ENCODE results near the gene EZR. TPM values are rescaled to one million over a fixed set of nuclear protein-coding genes. Genes with fewer than 3 reads are reported as not detected.
A peak's percentile ranks its signal among the peaks of the same experiment; 100 is the strongest.
"Not testable (repeated sequence)": the region's sequence is repeated elsewhere in the genome, so short reads cannot be mapped to it uniquely, and the experiment has no call there.

Gene EZR
- total and polyA plus RNA-seq, 2 experiments from 2014 or later = 399 to 623 TPM

GRCh38 chr6:158795516-158795915 lies 23.7 kb downstream of the EZR start:
- H4K20me1 ChIP-seq (ENCODE audit: insufficient read depth, poor library complexity, severe bottlenecking) = peaks cover 99% of the 10 kb centered on the region
- H3K4me3 ChIP-seq = no peak overlapping the region
- no peak overlapping the region for H3K4me2 ChIP-seq
- H3K9me2 ChIP-seq (replicated peaks; ENCODE audit: insufficient read depth) = no peaks in the 10 kb centered on the region
- no peak overlapping the region for H3K27ac ChIP-seq
- no peaks in the 10 kb centered on the region for H3K36me3 ChIP-seq (replicated peaks; ENCODE audit: insufficient read depth, low read depth)
- 92% methylated on average over 5 of the region's 5 CpGs for WGBS (ENCODE audit: low lambda C conversion rate, missing lambda C conversion rate)
- H3K4me1 ChIP-seq (ENCODE audit: insufficient read depth) = peaks cover 47% of the 10 kb centered on the region
- TF ChIP-seq EZH2phosphoT487 (IDR thresholded peaks at IDR 0.05; ENCODE audit: low read depth, severe bottlenecking, unreplicated experiment) = no peak
- no peak for TF ChIP-seq EZH2 (IDR thresholded peaks at IDR 0.05; ENCODE audit: borderline replicate concordance)
- TF ChIP-seq CTCF (IDR thresholded peaks at IDR 0.05; ENCODE audit: poor library complexity) = no peak
- peaks cover 100% of the 10 kb centered on the region for H3K79me2 ChIP-seq
- H2AFZ ChIP-seq = no peak overlapping the region
- H3K9me3 ChIP-seq (ENCODE audit: low read depth) = no peaks in the 10 kb centered on the region
- no peaks in the 10 kb centered on the region for H3K27me3 ChIP-seq
- no peak for DNase-seq (ENCODE audit: low spot score)

GRCh38 chr6:158793432-158793831 lies 25.7 kb downstream of the EZR start:
- peak; percentile 34 for DNase-seq (ENCODE audit: low spot score)
- no peaks in the 10 kb centered on the region for H3K27me3 ChIP-seq
- 38% methylated on average over 1 of the region's 1 CpG for whole genome bisulfite sequencing (ENCODE audit: low lambda C conversion rate, missing lambda C conversion rate)
- H4K20me1 ChIP-seq (ENCODE audit: insufficient read depth, poor library complexity, severe bottlenecking) = peaks cover 99% of the 10 kb centered on the region
- TF ChIP-seq EZH2phosphoT487 (IDR thresholded peaks at IDR 0.05; ENCODE audit: low read depth, severe bottlenecking, unreplicated experiment) = no peak
- TF ChIP-seq CTCF (IDR thresholded peaks at IDR 0.05; ENCODE audit: poor library complexity) = peak; percentile 30
- H3K4me1 ChIP-seq (ENCODE audit: insufficient read depth) = peaks cover 28% of the 10 kb centered on the region
- H3K9me3 ChIP-seq (ENCODE audit: low read depth) = no peaks in the 10 kb centered on the region
- H2AFZ ChIP-seq = no peak overlapping the region
- no peaks in the 10 kb centered on the region for H3K36me3 ChIP-seq (replicated peaks; ENCODE audit: insufficient read depth, low read depth)
- peaks cover 100% of the 10 kb centered on the region for H3K79me2 ChIP-seq
- no peak overlapping the region for H3K4me3 ChIP-seq
- H3K4me2 ChIP-seq = no peak overlapping the region
- no peaks in the 10 kb centered on the region for H3K9me2 ChIP-seq (replicated peaks; ENCODE audit: insufficient read depth)
- peak overlapping the region; percentile 4 for H3K27ac ChIP-seq

- not testable (repeated sequence) for H3K36me3 ChIP-seq (replicated peaks; ENCODE audit: insufficient read depth, low read depth)
Observed at GRCh38 chr6:158792505-158792904, 26.7 kb downstream of the EZR start.

GRCh38 chr6:158791274-158791855 lies 27.8 kb downstream of the EZR start:
- peak overlapping the region; percentile 46 for H3K4me2 ChIP-seq
- WGBS (ENCODE audit: low lambda C conversion rate, missing lambda C conversion rate) = 64% methylated on average over 5 of the region's 7 CpGs

More at GRCh38 chr6:158792505-158792904, 26.7 kb downstream of the EZR start:
- not testable (repeated sequence) for H3K27ac ChIP-seq; H3K9me2 ChIP-seq (replicated peaks; ENCODE audit: insufficient read depth); H2AFZ ChIP-seq; H3K4me3 ChIP-seq; H3K4me2 ChIP-seq; H3K27me3 ChIP-seq; H3K9me3 ChIP-seq (ENCODE audit: low read depth); DNase-seq (ENCODE audit: low spot score)
- H3K4me1 ChIP-seq (ENCODE audit: insufficient read depth) = peaks cover 28% of the 10 kb centered on the region
- 81% methylated on average over 10 of the region's 10 CpGs for WGBS (ENCODE audit: low lambda C conversion rate, missing lambda C conversion rate)
- H4K20me1 ChIP-seq (ENCODE audit: insufficient read depth, poor library complexity, severe bottlenecking) = peaks cover 100% of the 10 kb centered on the region
- H3K79me2 ChIP-seq = peaks cover 100% of the 10 kb centered on the region

More at GRCh38 chr6:158791274-158791855, 27.8 kb downstream of the EZR start:
- no peaks in the 10 kb centered on the region for H3K27me3 ChIP-seq
- peaks cover 91% of the 10 kb centered on the region for H4K20me1 ChIP-seq (ENCODE audit: insufficient read depth, poor library complexity, severe bottlenecking)
- no peaks in the 10 kb centered on the region for H3K9me3 ChIP-seq (ENCODE audit: low read depth)
- H3K27ac ChIP-seq = peak overlapping the region; percentile 58
- DNase-seq (ENCODE audit: low spot score) = no peak
- H2AFZ ChIP-seq = no peak overlapping the region
- peaks cover 20% of the 10 kb centered on the region for H3K4me1 ChIP-seq (ENCODE audit: insufficient read depth)
- TF ChIP-seq EZH2 (IDR thresholded peaks at IDR 0.05; ENCODE audit: borderline replicate concordance) (no peak), EZH2phosphoT487 (IDR thresholded peaks at IDR 0.05; ENCODE audit: low read depth, severe bottlenecking, unreplicated experiment) (no peak), CTCF (IDR thresholded peaks at IDR 0.05; ENCODE audit: poor library complexity) (no peak)
- H3K36me3 ChIP-seq (replicated peaks; ENCODE audit: insufficient read depth, low read depth) = no peaks in the 10 kb centered on the region
- H3K9me2 ChIP-seq (replicated peaks; ENCODE audit: insufficient read depth) = no peaks in the 10 kb centered on the region
- H3K79me2 ChIP-seq = peaks cover 96% of the 10 kb centered on the region
- H3K4me3 ChIP-seq = no peak overlapping the region
